CD8-positive, alpha-beta memory T cell (primary cell): Measurements from ENCODE around the gene DPAGT1. TPM values are rescaled to one million over a fixed set of nuclear protein-coding genes. Genes with fewer than 3 reads are reported as not detected.

Experiments
- CTCF ChIA-PET: fragments of 350-600 bp; sonication (Branson Sonifier 250); formaldehyde crosslinking; loops from one replicate; lab custom pipeline; 2021; ENCODE audit warnings: antibody characterized with exemption; lab: Charles Lee
- POLR2A ChIA-PET: fragments of 350-600 bp; sonication (Branson Sonifier 250); formaldehyde crosslinking; loops from one replicate; lab custom pipeline; 2021; ENCODE audit warnings: antibody characterized with exemption; lab: Charles Lee
- DNase-seq, 5 donors: peaks; one replicate each; pipeline versions ENCODE4 v3.0.0 to v3.0.0-alpha.2; 2020 to 2022; ENCODE audit warnings: mixed read lengths in 1 of 5
- H3K27ac ChIP-seq: one replicate; pipeline ENCODE4 v1.7.0; 2013; ENCODE audit warnings: low read depth, mild to moderate bottlenecking, low read length, moderate library complexity
- H3K27me3 ChIP-seq: 2 replicates; pipeline ENCODE4 v1.7.0; 2013; ENCODE audit warnings: low read length, mild to moderate bottlenecking; ENCODE audit not compliant: insufficient read depth, poor library complexity, severe bottlenecking
- H3K36me3 ChIP-seq: 2 replicates; pipeline ENCODE4 v1.7.0; 2013; ENCODE audit warnings: mild to moderate bottlenecking, low read length, moderate library complexity; ENCODE audit not compliant: insufficient read depth
- H3K4me1 ChIP-seq: 2 replicates; pipeline ENCODE4 v1.7.0; 2013; ENCODE audit warnings: mild to moderate bottlenecking, low read length, moderate library complexity; ENCODE audit not compliant: insufficient read depth
- H3K4me3 ChIP-seq: 2 replicates; pipeline ENCODE4 v1.7.0; 2013; ENCODE audit warnings: mild to moderate bottlenecking, low read length
- H3K9me3 ChIP-seq: 2 replicates; pipeline ENCODE4 v1.7.0; 2013; ENCODE audit warnings: mild to moderate bottlenecking, low read length
- H3K27ac Mint-ChIP-seq, 8 donors: one replicate each; pipeline ENCODE4 v1.8.0; 2020 to 2021; ENCODE audit warnings: mixed read lengths in 8 of 8, mild to moderate bottlenecking in 6 of 8, inconsistent platforms in 3 of 8, moderate library complexity in 3 of 8
- H3K27me3 Mint-ChIP-seq, 2 donors: one replicate each; pipeline ENCODE4 v1.8.0; 2020 to 2021; ENCODE audit warnings: mixed read lengths in 2 of 2, mild to moderate bottlenecking in 1 of 2, moderate library complexity in 1 of 2
- H3K36me3 Mint-ChIP-seq, 3 donors: one replicate each; pipeline ENCODE4 v1.8.0; 2020 to 2021; ENCODE audit warnings: mixed read lengths in 3 of 3, inconsistent platforms in 1 of 3, mild to moderate bottlenecking in 1 of 3
- H3K4me1 Mint-ChIP-seq, 3 donors: one replicate each; pipeline ENCODE4 v1.8.0; 2020 to 2021; ENCODE audit warnings: mixed read lengths in 3 of 3, inconsistent platforms in 1 of 3, mild to moderate bottlenecking in 1 of 3
- H3K4me3 Mint-ChIP-seq, 7 donors: one replicate each; pipeline ENCODE4 v1.8.0; 2020 to 2021; ENCODE audit warnings: mixed read lengths in 7 of 7, mild to moderate bottlenecking in 6 of 7, moderate library complexity in 4 of 7, inconsistent platforms in 2 of 7
- H3K9me3 Mint-ChIP-seq, 5 donors: one replicate each; pipeline ENCODE4 v1.8.0; 2020 to 2022; ENCODE audit warnings: mixed read lengths in 5 of 5, mild to moderate bottlenecking in 3 of 5, moderate library complexity in 2 of 5, inconsistent platforms in 1 of 5
- polyA plus RNA-seq: library from polyadenylated mRNA; unstranded; fragments of 300-500 nt; fragmentation: Illumina TruSeq; gene quantifications from one replicate; pipeline ENCODE4 v1.2.3, GENCODE V29; 2021
- total RNA-seq, 2 experiments: library from RNA; stranded (reverse); gene quantifications; one replicate each; pipeline ENCODE4 v1.2.3, GENCODE V29; 2021

The DPAGT1 gene
- total and polyA plus RNA-seq, 3 experiments from 2014 or later = 45.7 to 78.6 (median 69.7) TPM

GRCh38 chr11:119084663-119085436 lies 16.8 kb downstream of the DPAGT1 start, which contains the start of gene HMBS:
Gene HMBS, plus strand, starts transcription at chr11:119084881. Its CDS starts 153 bp downstream, at chr11:119085034.
- H3K4me1 Mint-ChIP-seq = peaks cover 17 to 25% (median 21%) of the 10 kb centered on the region in 3 donors
- Histone ChIP-seq H3K36me3 (peaks cover 18% of the 10 kb centered on the region), H3K4me1 (peaks cover 15% of the 10 kb centered on the region), H3K4me3 (peak within 1 kb of the TSS; percentile 98), H3K9me3 (no peaks in the 10 kb centered on the region), H3K27me3 (no peaks in the 10 kb centered on the region), H3K27ac (peak within 1 kb of the TSS; percentile 89)
- peaks cover 0 to 34% (median 3%) of the 10 kb centered on the region in 3 donors for H3K36me3 Mint-ChIP-seq
- DNase-seq = peak; percentile 88 to 94 (median 90)
- no peaks in the 10 kb centered on the region for H3K9me3 Mint-ChIP-seq
- peak within 1 kb of the TSS; percentile 93 to 98 (median 95) for H3K4me3 Mint-ChIP-seq
- H3K27ac Mint-ChIP-seq = peak within 1 kb of the TSS; percentile 89 to 98 (median 96)
- ChIA-PET CTCF (interaction anchor here (0.7 to 2.9 kb wide), 9 partner anchors 10 to 293 kb away, joined by 3 to 13 read pairs (median 7); partner anchors contain the start of gene VPS11), POLR2A (interaction anchor here (0.6 to 2.7 kb wide), 19 partner anchors 8 to 1854 kb away, joined by 3 to 39 read pairs (median 5); partner anchors contain the start of genes C2CD2L, CBL, CENATAC and DPAGT1)
- no peaks in the 10 kb centered on the region for H3K27me3 Mint-ChIP-seq

DNA sequence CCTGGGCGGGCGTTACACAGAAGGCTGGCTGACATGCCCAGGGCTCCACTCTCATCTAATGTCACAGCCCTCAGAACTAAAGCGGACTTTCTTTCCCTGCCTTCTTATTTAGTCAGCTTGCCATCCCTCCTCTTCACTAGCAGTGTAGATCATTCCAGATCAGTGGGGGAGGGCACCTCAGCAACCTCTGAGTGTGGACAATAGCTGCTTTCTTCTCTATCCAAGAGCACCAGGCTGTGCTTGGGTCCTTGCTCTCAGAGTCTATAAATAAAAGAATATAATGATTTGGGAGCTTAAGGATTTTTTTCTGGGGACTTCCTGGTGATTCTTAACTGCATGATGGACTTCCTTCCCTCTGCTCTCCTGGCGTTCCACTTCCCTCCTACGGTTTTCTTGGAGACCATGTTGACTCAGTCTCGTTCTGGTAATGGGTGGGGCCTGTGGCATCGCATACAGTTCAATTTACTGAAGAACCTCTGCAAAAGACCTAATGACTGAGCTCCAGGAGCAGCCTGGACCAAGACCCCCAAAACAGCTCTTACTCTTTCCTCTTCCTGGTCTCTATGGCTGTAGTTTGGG lies 19.9 kb downstream of the DPAGT1 start:
- Mint-ChIP-seq H3K36me3 (peaks cover 0 to 65% (median 13%) of the 10 kb centered on the region in 3 donors), H3K9me3 (no peaks in the 10 kb centered on the region), H3K27me3 (no peaks in the 10 kb centered on the region), H3K27ac (peak overlapping the region in 5 of 8 donors; percentile 56 to 86 (median 64)), H3K4me1 (peaks cover 12 to 19% (median 14%) of the 10 kb centered on the region in 3 donors), H3K4me3 (peak overlapping the region in 1 of 7 donors; percentile 43)
- peaks cover 15% of the 10 kb centered on the region for H3K4me1 ChIP-seq
- no peak overlapping the region for H3K4me3 ChIP-seq
- POLR2A ChIA-PET = no interaction called here
- CTCF ChIA-PET = no interaction called here
- H3K36me3 ChIP-seq = peaks cover 48% of the 10 kb centered on the region
- no peak for DNase-seq
- H3K9me3 ChIP-seq = no peaks in the 10 kb centered on the region
- H3K27me3 ChIP-seq = no peaks in the 10 kb centered on the region
- H3K27ac ChIP-seq = no peak overlapping the region

DNA sequence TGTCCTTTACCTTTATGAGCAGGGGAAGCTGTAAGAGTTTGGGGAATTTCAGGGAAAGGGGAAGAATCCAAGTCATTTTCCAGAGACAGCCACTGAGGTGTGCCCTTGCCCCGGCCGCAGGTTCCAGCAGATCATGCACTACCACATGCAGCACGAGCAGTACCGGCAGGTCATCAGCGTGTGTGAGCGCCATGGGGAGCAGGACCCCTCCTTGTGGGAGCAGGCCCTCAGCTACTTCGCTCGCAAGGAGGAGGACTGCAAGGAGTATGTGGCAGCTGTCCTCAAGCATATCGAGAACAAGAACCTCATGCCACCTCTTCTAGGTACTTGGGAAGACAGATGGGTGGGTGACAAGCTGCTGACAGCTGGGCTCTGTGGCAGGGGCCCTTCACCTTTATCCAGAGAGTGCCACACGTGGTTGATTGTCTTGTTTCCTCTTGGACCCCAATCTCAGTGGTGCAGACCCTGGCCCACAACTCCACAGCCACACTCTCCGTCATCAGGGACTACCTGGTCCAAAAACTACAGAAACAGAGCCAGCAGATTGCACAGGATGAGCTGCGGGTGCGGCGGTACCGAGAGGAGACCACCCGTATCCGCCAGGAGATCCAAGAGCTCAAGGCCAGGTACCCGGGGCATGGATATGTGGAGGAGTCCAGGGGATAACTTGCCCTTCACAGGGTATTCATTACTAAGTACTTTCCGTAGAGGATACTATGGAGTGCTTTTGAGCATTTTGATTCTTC lies 22.8 kb downstream of the DPAGT1 start:
- H3K36me3 Mint-ChIP-seq = peaks cover 0 to 71% (median 14%) of the 10 kb centered on the region in 3 donors
- ChIA-PET CTCF (interaction anchor here (1.2 to 2.2 kb wide), 2 partner anchors 11 to 118 kb away, joined by 3 to 6 read pairs; partner anchors contain the start of gene VPS11), POLR2A (no interaction called here)
- H3K27me3 ChIP-seq = no peaks in the 10 kb centered on the region
- H3K4me1 ChIP-seq = no peaks in the 10 kb centered on the region
- peaks cover 54% of the 10 kb centered on the region for H3K36me3 ChIP-seq
- no peaks in the 10 kb centered on the region for H3K27me3 Mint-ChIP-seq
- H3K4me1 Mint-ChIP-seq = no peaks in the 10 kb centered on the region
- no peak overlapping the region for H3K4me3 ChIP-seq
- no peak overlapping the region for H3K27ac Mint-ChIP-seq
- no peak for DNase-seq
- H3K9me3 ChIP-seq = no peaks in the 10 kb centered on the region
- no peak overlapping the region for H3K27ac ChIP-seq
- H3K4me3 Mint-ChIP-seq = peak overlapping the region in 1 of 7 donors; percentile 24
- H3K9me3 Mint-ChIP-seq = no peaks in the 10 kb centered on the region

GRCh38 chr11:119077839-119078238 lies 23.8 kb downstream of the DPAGT1 start:
- Mint-ChIP-seq H3K27me3 (no peaks in the 10 kb centered on the region), H3K27ac (peak overlapping the region in 1 of 8 donors; percentile 41), H3K4me1 (peaks cover 0 to 2% (median 2%) of the 10 kb centered on the region in 3 donors), H3K9me3 (no peaks in the 10 kb centered on the region), H3K36me3 (peaks cover 3 to 82% (median 20%) of the 10 kb centered on the region in 3 donors), H3K4me3 (no peak overlapping the region)
- Histone ChIP-seq H3K36me3 (peaks cover 64% of the 10 kb centered on the region), H3K4me3 (no peak overlapping the region), H3K9me3 (no peaks in the 10 kb centered on the region), H3K27me3 (no peaks in the 10 kb centered on the region), H3K27ac (no peak overlapping the region), H3K4me1 (no peaks in the 10 kb centered on the region)
- ChIA-PET CTCF (interaction anchor here (2.2 kb wide), 1 partner anchor 10 kb away, joined by 6 read pairs; the partner anchor contains the start of gene VPS11), POLR2A (no interaction called here)
- DNase-seq = no peak

GRCh38 chr11:119067371-119068222 lies 34.1 kb downstream of the DPAGT1 start, which contains the start of gene VPS11:
Gene VPS11, plus strand, starts transcription at chr11:119067818. Its CDS starts 6 bp downstream, at chr11:119067824.
- ChIA-PET CTCF (interaction anchor here (0.8 to 3.1 kb wide), 16 partner anchors 10 to 141 kb away, joined by 3 to 23 read pairs (median 6); partner anchors contain the start of genes BCL9L, C2CD2L, CBL and HINFP), POLR2A (interaction anchor here (0.6 to 2.5 kb wide), 13 partner anchors 10 to 142 kb away, joined by 3 to 34 read pairs (median 5); partner anchors contain the start of genes BCL9L, C2CD2L, CBL and DPAGT1)
- Mint-ChIP-seq H3K36me3 (peaks cover under 1 to 44% (median 6%) of the 10 kb centered on the region in 3 donors), H3K4me1 (peaks cover 32 to 52% (median 42%) of the 10 kb centered on the region in 3 donors), H3K27ac (peak within 1 kb of the TSS; percentile 95 to 100 (median 98)), H3K27me3 (no peaks in the 10 kb centered on the region), H3K4me3 (peak within 1 kb of the TSS; percentile 90 to 99 (median 94)), H3K9me3 (no peaks in the 10 kb centered on the region)
- no peaks in the 10 kb centered on the region for H3K27me3 ChIP-seq
- H3K27ac ChIP-seq = peak within 1 kb of the TSS; percentile 88
- peak within 1 kb of the TSS; percentile 97 for H3K4me3 ChIP-seq
- peak; percentile 96 to 99 (median 98) for DNase-seq
- H3K4me1 ChIP-seq = peaks cover 28% of the 10 kb centered on the region
- no peaks in the 10 kb centered on the region for H3K9me3 ChIP-seq
- H3K36me3 ChIP-seq = peaks cover 28% of the 10 kb centered on the region

DNA sequence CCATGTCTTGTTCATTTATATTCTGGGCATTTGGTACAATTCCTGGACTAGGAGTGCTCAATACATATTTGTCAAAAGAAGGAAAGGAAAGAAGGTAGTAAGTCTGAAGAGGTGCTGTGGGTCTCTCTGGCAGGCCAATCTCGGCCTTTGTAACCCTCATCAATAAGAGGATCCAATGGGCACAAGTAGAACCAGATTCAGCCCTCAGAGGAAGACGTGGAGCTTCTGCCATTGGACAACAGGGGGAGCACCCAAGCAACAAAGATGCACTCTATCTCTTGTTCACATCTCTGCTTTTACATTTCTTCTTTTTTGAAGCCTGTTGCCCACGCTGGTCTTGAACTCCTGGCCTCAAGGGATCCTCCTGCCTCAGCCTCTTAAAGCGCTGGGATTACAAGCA lies 36.3 kb downstream of the DPAGT1 start:
- H3K9me3 Mint-ChIP-seq = no peaks in the 10 kb centered on the region
- H3K27ac Mint-ChIP-seq = peak overlapping the region; percentile 60 to 100 (median 92)
- peak in 3 of 5 donors; percentile 34 to 61 (median 43) for DNase-seq
- Histone ChIP-seq H3K27me3 (no peaks in the 10 kb centered on the region), H3K36me3 (peaks cover 10% of the 10 kb centered on the region), H3K4me1 (peaks cover 28% of the 10 kb centered on the region), H3K27ac (no peak overlapping the region), H3K9me3 (no peaks in the 10 kb centered on the region), H3K4me3 (no peak overlapping the region)
- H3K4me3 Mint-ChIP-seq = peak overlapping the region in 5 of 7 donors; percentile 47 to 74 (median 55)
- H3K36me3 Mint-ChIP-seq = peaks cover 0 to 28% (median 5%) of the 10 kb centered on the region in 3 donors
- POLR2A ChIA-PET = interaction anchor here (0.6 to 1.6 kb wide), 3 partner anchors 29 to 63 kb away, joined by 3 to 7 read pairs (median 4); partner anchors contain the start of gene DPAGT1
- H3K27me3 Mint-ChIP-seq = no peaks in the 10 kb centered on the region
- H3K4me1 Mint-ChIP-seq = peaks cover 32 to 54% (median 42%) of the 10 kb centered on the region in 3 donors
- CTCF ChIA-PET = interaction anchor here (1.0 to 3.1 kb wide), 4 partner anchors 9 to 131 kb away, joined by 3 to 23 read pairs (median 12); partner anchors contain the start of genes HMBS and HYOU1
